ENCODE data around the gene GNB3. TPM values are rescaled to one million over a fixed set of nuclear protein-coding genes. Genes with fewer than 3 reads are reported as not detected.

GNB3 gene
- polyA plus RNA-seq, 2 of the 4 experiments (the other 2 are of a cell fraction), result 0.94 to 2.7 TPM

DNA sequence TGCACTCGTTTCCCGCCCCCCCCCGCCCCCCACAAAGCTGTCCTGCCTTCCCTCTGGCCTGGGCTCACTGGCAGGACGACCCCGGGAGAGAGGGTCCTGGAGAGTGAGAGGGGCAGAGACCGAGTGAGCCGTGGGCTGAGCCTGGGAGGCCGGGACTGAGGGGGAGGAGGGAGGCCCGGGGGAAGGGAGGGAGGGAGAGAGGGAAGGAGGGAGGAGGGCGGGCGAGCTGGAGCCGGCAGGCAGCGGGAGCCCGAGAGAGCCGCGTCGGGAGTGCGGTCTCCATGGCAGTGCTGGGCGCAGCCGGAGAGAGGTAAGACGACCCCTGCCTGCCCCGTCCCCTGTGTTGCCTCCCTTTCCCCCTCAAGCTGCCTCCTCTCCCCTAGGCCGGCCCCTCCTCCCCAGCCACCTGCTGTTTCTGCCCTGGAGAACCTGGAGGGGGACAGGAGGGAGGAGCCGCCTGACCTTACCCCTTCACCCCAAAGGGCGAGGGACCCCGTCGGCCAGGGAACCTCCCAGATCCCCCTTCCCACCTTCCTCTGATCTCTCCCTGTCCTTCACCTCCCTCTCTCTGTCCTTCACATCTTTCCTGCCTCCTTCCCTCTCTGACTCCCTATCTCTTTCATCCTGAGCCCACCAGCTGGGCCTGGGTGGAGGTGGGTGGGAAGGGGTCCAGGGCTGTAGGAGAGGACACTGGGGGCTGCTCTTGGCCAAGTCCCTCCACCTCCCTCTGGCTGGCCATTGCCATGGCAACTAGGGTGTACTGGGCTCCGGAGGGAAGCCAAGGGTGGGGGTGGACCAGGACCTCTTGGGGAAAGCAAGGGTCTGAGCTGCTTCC is 18.9 kb upstream of the GNB3 start, which contains the start of gene GPR162:
Gene GPR162 (plus strand): TSS at position 231 of the 835 bp plus-strand sequence. CDS start 2,078 bp downstream, outside the sequence.
- FAIRE-seq, result no peak
- Histone ChIP-seq H3K27ac (peak within 1 kb of the TSS; percentile 76 to 87), H3K4me1 (peaks cover 12% of the 10 kb centered on the region), H3K4me3 (peak within 1 kb of the TSS; percentile 55), H3K9me3 (no peaks in the 10 kb centered on the region), H3K4me2 (peak within 1 kb of the TSS; percentile 100)
- WGBS (ENCODE audit: missing lambda C conversion rate), result under 1% methylated on average over 18 of the region's 28 CpGs
- DNase-seq (ENCODE audit: low read depth in 1 of 2, low spot score in 1 of 2), result peak; percentile 35 to 43
- no peak for TF ChIP-seq POLR2AphosphoS2 (conservative IDR thresholded peaks at IDR 0.05; ENCODE audit: low read length)
- no peak for TF ChIP-seq CHD2 (IDR thresholded peaks at IDR 0.05; ENCODE audit: low read length, partially characterized antibody)
- TF ChIP-seq, protein P1, sequence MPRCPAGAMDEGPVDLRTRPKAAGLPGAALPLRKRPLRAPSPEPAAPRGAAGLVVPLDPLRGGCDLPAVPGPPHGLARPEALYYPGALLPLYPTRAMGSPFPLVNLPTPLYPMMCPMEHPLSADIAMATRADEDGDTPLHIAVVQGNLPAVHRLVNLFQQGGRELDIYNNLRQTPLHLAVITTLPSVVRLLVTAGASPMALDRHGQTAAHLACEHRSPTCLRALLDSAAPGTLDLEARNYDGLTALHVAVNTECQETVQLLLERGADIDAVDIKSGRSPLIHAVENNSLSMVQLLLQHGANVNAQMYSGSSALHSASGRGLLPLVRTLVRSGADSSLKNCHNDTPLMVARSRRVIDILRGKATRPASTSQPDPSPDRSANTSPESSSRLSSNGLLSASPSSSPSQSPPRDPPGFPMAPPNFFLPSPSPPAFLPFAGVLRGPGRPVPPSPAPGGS (IDR thresholded peaks at IDR 0.05), result no peak
- TF ChIP-seq POLR2A (IDR thresholded peaks at IDR 0.05; ENCODE audit: low read length), result peak; percentile 7; the same call in 1 of the 2 replicates
- TF ChIP-seq, protein P2, sequence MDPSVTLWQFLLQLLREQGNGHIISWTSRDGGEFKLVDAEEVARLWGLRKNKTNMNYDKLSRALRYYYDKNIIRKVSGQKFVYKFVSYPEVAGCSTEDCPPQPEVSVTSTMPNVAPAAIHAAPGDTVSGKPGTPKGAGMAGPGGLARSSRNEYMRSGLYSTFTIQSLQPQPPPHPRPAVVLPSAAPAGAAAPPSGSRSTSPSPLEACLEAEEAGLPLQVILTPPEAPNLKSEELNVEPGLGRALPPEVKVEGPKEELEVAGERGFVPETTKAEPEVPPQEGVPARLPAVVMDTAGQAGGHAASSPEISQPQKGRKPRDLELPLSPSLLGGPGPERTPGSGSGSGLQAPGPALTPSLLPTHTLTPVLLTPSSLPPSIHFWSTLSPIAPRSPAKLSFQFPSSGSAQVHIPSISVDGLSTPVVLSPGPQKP (IDR thresholded peaks at IDR 0.05; ENCODE audit: low read depth, low read length), result no peak
- no peak for TF ChIP-seq RAD21 (conservative IDR thresholded peaks at IDR 0.05 in 1 of 2, IDR thresholded peaks at IDR 0.05 in 1 of 2)
- no peak for TF ChIP-seq TP53 (CRISPR knock-in tag; IDR thresholded peaks at IDR 0.05)
- TF ChIP-seq, protein P3, sequence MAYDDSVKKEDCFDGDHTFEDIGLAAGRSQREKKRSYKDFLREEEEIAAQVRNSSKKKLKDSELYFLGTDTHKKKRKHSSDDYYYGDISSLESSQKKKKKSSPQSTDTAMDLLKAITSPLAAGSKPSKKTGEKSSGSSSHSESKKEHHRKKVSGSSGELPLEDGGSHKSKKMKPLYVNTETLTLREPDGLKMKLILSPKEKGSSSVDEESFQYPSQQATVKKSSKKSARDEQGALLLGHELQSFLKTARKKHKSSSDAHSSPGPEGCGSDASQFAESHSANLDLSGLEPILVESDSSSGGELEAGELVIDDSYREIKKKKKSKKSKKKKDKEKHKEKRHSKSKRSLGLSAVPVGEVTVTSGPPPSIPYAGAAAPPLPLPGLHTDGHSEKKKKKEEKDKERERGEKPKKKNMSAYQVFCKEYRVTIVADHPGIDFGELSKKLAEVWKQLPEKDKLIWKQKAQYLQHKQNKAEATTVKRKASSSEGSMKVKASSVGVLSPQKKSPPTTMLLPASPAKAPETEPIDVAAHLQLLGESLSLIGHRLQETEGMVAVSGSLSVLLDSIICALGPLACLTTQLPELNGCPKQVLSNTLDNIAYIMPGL (CRISPR knock-in tag; IDR thresholded peaks at IDR 0.05; ENCODE audit: borderline replicate concordance), result no peak
- POLR2A ChIA-PET, result interaction anchor here (1.0 to 2.1 kb wide), 3 partner anchors 8 to 69 kb away, joined by 3 to 9 read pairs (median 4); partner anchors contain the start of genes MLF2 and USP5
- ATAC-seq, result peak; percentile 34 to 37
- CTCF ChIA-PET, result interaction anchor here (0.6 to 29.8 kb wide), 7 partner anchors 10 to 252 kb away, joined by 3 to 306 read pairs (median 78); partner anchors contain the start of genes CD4 and MLF2

DNA sequence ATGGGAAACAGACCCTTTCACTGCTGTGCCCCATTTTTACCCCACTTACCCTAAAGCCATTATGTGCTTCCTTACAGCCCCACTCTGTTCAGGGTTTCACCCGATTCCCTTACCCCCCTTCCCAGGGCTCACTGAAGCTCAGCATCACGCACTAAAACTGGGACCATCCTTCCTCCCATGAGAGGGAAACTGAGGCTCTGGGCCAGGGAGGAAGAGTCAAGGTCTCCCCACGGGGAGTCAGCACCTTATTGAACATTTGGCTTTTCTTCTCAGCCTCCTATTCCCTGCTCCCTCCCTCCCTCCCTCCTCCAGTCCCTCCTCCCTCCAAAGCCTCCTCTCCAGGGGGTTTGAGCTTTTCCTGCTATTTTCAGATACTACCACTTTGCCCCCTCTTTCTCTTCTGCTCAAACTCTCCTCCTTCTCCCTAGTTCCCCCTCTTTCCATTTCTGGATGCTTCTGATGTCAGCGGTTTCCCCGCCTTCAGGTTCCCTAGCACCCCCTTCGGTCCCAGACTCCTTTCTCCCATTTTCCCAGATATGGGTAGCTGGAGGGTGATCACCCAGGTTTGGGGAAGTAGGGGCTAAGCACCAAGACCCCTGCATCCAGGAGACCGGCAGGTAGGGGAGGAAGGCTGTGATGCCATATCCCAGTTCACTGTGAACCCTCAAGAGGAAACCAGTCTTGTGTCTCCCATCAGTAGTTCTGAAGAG is 18.1 kb upstream of the GNB3 start:
- Histone ChIP-seq H3K4me3 (peak overlapping the region; percentile 55; the same call in 2 of the 3 replicates), H3K27ac (peak overlapping the region in 1 of 2 experiments; percentile 87; a peak in 4 of 6 replicates), H3K4me2 (peak overlapping the region; percentile 100), H3K9me3 (no peaks in the 10 kb centered on the region), H3K4me1 (peaks cover 20% of the 10 kb centered on the region)
- DNase-seq (ENCODE audit: low read depth in 1 of 2, low spot score in 1 of 2) (no peak), FAIRE-seq (no peak), ATAC-seq (no peak)
- ChIA-PET CTCF (interaction anchor here (0.6 to 29.8 kb wide), 7 partner anchors 11 to 252 kb away, joined by 3 to 306 read pairs (median 78); partner anchors contain the start of genes CD4 and MLF2), POLR2A (interaction anchor here (1.4 to 2.1 kb wide), 2 partner anchors 69 kb away, joined by 4 to 9 read pairs; partner anchors contain the start of gene MLF2)
- TF ChIP-seq, protein P4, sequence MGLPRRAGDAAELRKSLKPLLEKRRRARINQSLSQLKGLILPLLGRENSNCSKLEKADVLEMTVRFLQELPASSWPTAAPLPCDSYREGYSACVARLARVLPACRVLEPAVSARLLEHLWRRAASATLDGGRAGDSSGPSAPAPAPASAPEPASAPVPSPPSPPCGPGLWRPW (IDR thresholded peaks at IDR 0.05), result no peak
- no peak for TF ChIP-seq KDM5A (IDR thresholded peaks at IDR 0.05)
- TF ChIP-seq RNF2 (IDR thresholded peaks at IDR 0.05; ENCODE audit: borderline replicate concordance, low read depth), result no peak
- no peak for TF ChIP-seq GATA3 (IDR thresholded peaks at IDR 0.05; ENCODE audit: borderline replicate concordance)
- no peak for TF ChIP-seq RFX5 (IDR thresholded peaks at IDR 0.05)
- TF ChIP-seq POLR2A (IDR thresholded peaks at IDR 0.05; ENCODE audit: low read length), result no peak
- TF ChIP-seq ZFP36 (IDR thresholded peaks at IDR 0.05; ENCODE audit: borderline replicate concordance, partially characterized antibody), result no peak
- TF ChIP-seq, protein P5, sequence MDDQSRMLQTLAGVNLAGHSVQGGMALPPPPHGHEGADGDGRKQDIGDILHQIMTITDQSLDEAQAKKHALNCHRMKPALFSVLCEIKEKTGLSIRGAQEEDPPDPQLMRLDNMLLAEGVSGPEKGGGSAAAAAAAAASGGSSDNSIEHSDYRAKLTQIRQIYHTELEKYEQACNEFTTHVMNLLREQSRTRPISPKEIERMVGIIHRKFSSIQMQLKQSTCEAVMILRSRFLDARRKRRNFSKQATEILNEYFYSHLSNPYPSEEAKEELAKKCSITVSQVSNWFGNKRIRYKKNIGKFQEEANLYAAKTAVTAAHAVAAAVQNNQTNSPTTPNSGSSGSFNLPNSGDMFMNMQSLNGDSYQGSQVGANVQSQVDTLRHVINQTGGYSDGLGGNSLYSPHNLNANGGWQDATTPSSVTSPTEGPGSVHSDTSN (IDR thresholded peaks at IDR 0.05), result no peak
- TF ChIP-seq, protein P2 (IDR thresholded peaks at IDR 0.05; ENCODE audit: low read depth, low read length), result no peak
- TF ChIP-seq, protein P6, sequence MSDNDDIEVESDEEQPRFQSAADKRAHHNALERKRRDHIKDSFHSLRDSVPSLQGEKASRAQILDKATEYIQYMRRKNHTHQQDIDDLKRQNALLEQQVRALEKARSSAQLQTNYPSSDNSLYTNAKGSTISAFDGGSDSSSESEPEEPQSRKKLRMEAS (IDR thresholded peaks at IDR 0.05), result no peak
- WGBS (ENCODE audit: missing lambda C conversion rate), result 86% methylated on average over 7 of the region's 7 CpGs
